K562 (cell line): ENCODE results near the gene HMCN1. TPM values are rescaled to one million over a fixed set of nuclear protein-coding genes. Genes with fewer than 3 reads are reported as not detected.
A peak's percentile ranks its signal among the peaks of the same experiment; 100 is the strongest.

Source experiments
- ATAC-seq: fragments of 200-7000 bp; cut with Tn5 transposase; 3 replicates; pipeline ENCODE4 v1.9.1; 2020; ENCODE audit warnings: moderate library complexity
- BruUV-seq: library from RNA; stranded (reverse); fragments of 400-500 nt; replicated peaks from 2 replicates; lab custom pipeline; 2021; lab: Mats Ljungman, UMichigan
- CTCF ChIA-PET: fragments of 300-600 bp; formaldehyde crosslinking; extraction: SDS; loops from one replicate; lab custom pipeline; 2021; ENCODE audit warnings: low intra/inter-chr PET ratio; lab: Yijun Ruan, JAX
- POLR2A ChIA-PET: fragments of 300-600, 350-650 bp; sonication (Branson Sonifier 250); formaldehyde crosslinking; extraction: SDS; loops from one replicate; lab custom pipeline; 2021; ENCODE audit warnings: antibody characterized with exemption, inconsistent platforms; lab: Yijun Ruan, JAX
- DNase-seq, 4 experiments: peaks; one replicate each; pipeline versions ENCODE4 v3.0.0 to v3.0.0-alpha.2; 2011 to 2018; ENCODE audit warnings: low spot score in 3 of 4, mixed read lengths in 3 of 4; ENCODE audit errors: extremely low read depth in 1 of 4
- FAIRE-seq: peaks from 2 replicates; lab custom pipeline; 2011; peaks lifted over from hg19 to GRCh38; lab: Jason Lieb, UNC
- H2AFZ ChIP-seq: 2 replicates; pipeline ENCODE4 v1.6.0; 2011; ENCODE audit warnings: low read depth, low read length, control low read depth, inconsistent platforms
- H3K27ac ChIP-seq: fragments of 200-600 bp; 3 replicates; pipeline ENCODE4 v1.8.0; 2011; ENCODE audit warnings: low read depth, mild to moderate bottlenecking, control low read depth, inconsistent platforms, low read length, moderate library complexity, mixed read lengths; ENCODE audit errors: extremely low read depth
- H3K27me3 ChIP-seq, 2 experiments: fragments of 300-600 bp in 1 of 2; 2 replicates in 1 of 2; 3 replicates in 1 of 2; pipeline versions ENCODE4 v1.6.0 to v1.8.0; 2011; ENCODE audit warnings: inconsistent platforms in 2 of 2, low read length in 2 of 2, mild to moderate bottlenecking in 1 of 2, mixed read lengths in 1 of 2, moderate library complexity in 1 of 2; ENCODE audit not compliant: control insufficient read depth in 2 of 2, insufficient read depth in 2 of 2
- H3K36me3 ChIP-seq: fragments of 300-600 bp; 3 replicates; pipeline ENCODE4 v1.8.0; 2011; ENCODE audit warnings: mild to moderate bottlenecking, low read length, inconsistent platforms; ENCODE audit not compliant: control insufficient read depth, insufficient read depth
- H3K4me1 ChIP-seq, 2 experiments: fragments of 200-600 bp in 1 of 2; replicated peaks in 1 of 2; 2 replicates in 1 of 2; 3 replicates in 1 of 2; pipeline versions ENCODE4 v1.5.1 to v1.8.0; 2011; ENCODE audit warnings: inconsistent platforms in 2 of 2, low read length in 2 of 2, mild to moderate bottlenecking in 1 of 2, mixed read lengths in 1 of 2, moderate library complexity in 1 of 2; ENCODE audit not compliant: control insufficient read depth in 2 of 2, insufficient read depth in 2 of 2
- H3K4me2 ChIP-seq: 2 replicates; pipeline ENCODE4 v1.6.1; 2011; ENCODE audit warnings: low read length, control low read depth, inconsistent platforms, mixed read lengths; ENCODE audit not compliant: insufficient read depth
- H3K4me3 ChIP-seq: fragments of 200-600 bp; sonication (generic), shearing (Covaris generic); 2 replicates; pipeline ENCODE4 v1.5.1; 2016; ENCODE audit warnings: control low read depth, inconsistent platforms
- H3K79me2 ChIP-seq: fragments of 200-600 bp; 3 replicates; pipeline ENCODE4 v1.8.0; 2011; ENCODE audit warnings: low read length, inconsistent platforms; ENCODE audit not compliant: control insufficient read depth, insufficient read depth
- H3K9ac ChIP-seq, 2 experiments: 2 replicates each; pipeline versions ENCODE4 v1.6.0 to v1.6.1; 2011; ENCODE audit warnings: low read depth in 2 of 2, low read length in 2 of 2, control low read depth in 1 of 2, inconsistent platforms in 1 of 2, mild to moderate bottlenecking in 1 of 2, mixed read lengths in 1 of 2; ENCODE audit not compliant: insufficient read depth in 1 of 2
- H3K9me1 ChIP-seq: one replicate; pipeline ENCODE4 v1.6.0; 2011; ENCODE audit warnings: inconsistent platforms, mild to moderate bottlenecking, low read length, moderate library complexity; ENCODE audit not compliant: control insufficient read depth, insufficient read depth
- H3K9me3 ChIP-seq: replicated peaks from 2 replicates; pipeline ENCODE4 v1.5.1; 2011; ENCODE audit warnings: low read depth, low read length, inconsistent platforms; ENCODE audit not compliant: control insufficient read depth, insufficient read depth
- H4K20me1 ChIP-seq: replicated peaks from 2 replicates; pipeline ENCODE4 v1.6.1; 2011; ENCODE audit warnings: low read length, inconsistent platforms, mixed read lengths; ENCODE audit not compliant: control insufficient read depth, insufficient read depth
- BHLHE40 ChIP-seq: IDR thresholded peaks from 2 replicates; pipeline ENCODE4 v1.6.1; 2011; ENCODE audit warnings: low read length, improper control_type of control experiment
- CLOCK ChIP-seq: fragments of 250-450 bp; sonication (Bioruptor Pico); IDR thresholded peaks from 2 replicates; pipeline ENCODE4 v1.4.0; 2020; ENCODE audit warnings: mild to moderate bottlenecking, moderate library complexity, borderline replicate concordance
- FOSL1 ChIP-seq: fragments of 200-800 bp; sonication (Bioruptor generic); conservative IDR thresholded peaks from 2 replicates; pipeline ENCODE4 v1.6.1; 2016; ENCODE audit warnings: missing genetic modification characterization, missing compliant biosample characterization
- FOXA3 ChIP-seq, 2 experiments: fragments of 450-650 bp in 1 of 2; sonication (generic) in 1 of 2; formaldehyde crosslinking; IDR thresholded peaks in 1 of 2; conservative IDR thresholded peaks in 1 of 2; 2 replicates each; pipeline versions ENCODE4 v1.4.0 to v1.8.0; 2020 to 2022; ENCODE audit warnings: mild to moderate bottlenecking in 2 of 2, missing genetic modification reagents in 1 of 2
- HNRNPUL1 ChIP-seq: fragments of 200-400 bp; formaldehyde crosslinking; IDR thresholded peaks from 2 replicates; pipeline ENCODE4 v1.6.1; 2017; ENCODE audit warnings: low read length
- WGBS: fragments of 100-300 bp; shearing (Covaris generic); methylation state at CpG from one replicate; pipeline ENCODE4 v1.1.6; 2016; ENCODE audit warnings: low coverage, mixed read lengths; ENCODE audit not compliant: insufficient coverage; ENCODE audit errors: missing lambda C conversion rate; 5-methylcytosine and 5-hydroxymethylcytosine counted together
- in situ Hi-C: fragments of 300-500 bp; cut with MboI; formaldehyde crosslinking; loops from 4 replicates; pipeline ENCODE4 v1.15.0; 2018; ENCODE audit warnings: inconsistent platforms, mixed read lengths
- intact Hi-C: fragments of 100-400 bp; cut with micrococcal nuclease; formaldehyde crosslinking; loops from 2 replicates; pipeline ENCODE4 v1.14.2; 2022
- polyA plus RNA-seq, 8 experiments: library from polyadenylated mRNA; depleted of rRNA in 4 of 8; stranded (reverse) in 5 of 8; unstranded in 3 of 8; fragments of >200 nt; fragmentation: Nextera tagmentation in 2 of 8; fragmentation: Illumina TruSeq in 1 of 8; extraction: Ambion mirVana in 2 of 8; extraction: Trizol in 1 of 8; gene quantifications; 2 replicates each; pipeline versions ENCODE4 v1.2.1 to v1.2.3, GENCODE V29; 2011 to 2014; ENCODE audit warnings: inconsistent platforms in 1 of 8, missing spikeins in 1 of 8
- total RNA-seq, 7 experiments: library from RNA; depleted of rRNA in 6 of 7; stranded (reverse); fragments of >200 nt in 6 of 7; fragmentation: Illumina TruSeq in 2 of 7; extraction: Trizol in 2 of 7; gene quantifications; 2 replicates each; pipeline versions ENCODE4 v1.2.1 to v1.2.3, GENCODE V29; 2011 to 2021; ENCODE audit warnings: low replicate concordance in 1 of 7

Gene HMCN1
- total and polyA plus RNA-seq, 9 of the 15 experiments (the other 6 are each of a cell fraction or from before 2014, with no cell fraction given) = 0.07 to 0.36 (median 0.21) TPM

- 0% methylated on average over 4 of the region's 4 CpGs for WGBS
- Histone ChIP-seq H3K27me3 (no peaks in the 10 kb centered on the region), H2AFZ (no peak overlapping the region), H4K20me1 (no peaks in the 10 kb centered on the region), H3K9me3 (no peaks in the 10 kb centered on the region), H3K9ac (no peak overlapping the region), H3K36me3 (no peaks in the 10 kb centered on the region), H3K9me1 (no peaks in the 10 kb centered on the region), H3K4me2 (no peak overlapping the region), H3K4me3 (no peak overlapping the region), H3K27ac (no peak overlapping the region), H3K4me1 (no peaks in the 10 kb centered on the region), H3K79me2 (no peaks in the 10 kb centered on the region)
- DNase-seq (no peak), FAIRE-seq (no peak), ATAC-seq (no peak)
- in situ Hi-C loops (no loop called here), intact Hi-C loops (no loop called here)
- no peak for TF ChIP-seq BHLHE40
- peak; percentile 52 for TF ChIP-seq FOSL1 (tag)
- no peak for TF ChIP-seq CLOCK
- TF ChIP-seq HNRNPUL1 = no peak
- no peak for TF ChIP-seq FOXA3 (CRISPR knock-in tag; conservative IDR thresholded peaks at IDR 0.05 in 1 of 2, IDR thresholded peaks at IDR 0.05 in 1 of 2)
- BruUV-seq = no TSS peak
- CTCF ChIA-PET = no interaction called here
- POLR2A ChIA-PET = no interaction called here
These were observed 112.7 kb downstream of the HMCN1 start for GRCh38 chr1:185846672-185847444.
